Mesenchymal stem cell (in vitro differentiated cells and primary cell): ENCODE results near the gene PDCD11.
"Not testable (repeated sequence)": the region's sequence is repeated elsewhere in the genome, so short reads cannot be mapped to it uniquely, and the experiment has no call there.

Experiments used
- DNase-seq: peaks from one replicate; pipeline ENCODE4 v3.0.0-alpha.2; 2013
- H2AFZ ChIP-seq: one replicate; pipeline ENCODE4 v1.6.1; 2013; ENCODE audit warnings: low read depth, mild to moderate bottlenecking, control low read depth, inconsistent platforms, low read length, moderate library complexity
- H2AK5ac ChIP-seq: 2 replicates; pipeline ENCODE4 v1.6.1; 2013; ENCODE audit warnings: low read length, moderate library complexity, mild to moderate bottlenecking, inconsistent platforms; ENCODE audit not compliant: severe bottlenecking
- H2BK120ac ChIP-seq: one replicate; pipeline ENCODE4 v1.6.1; 2013; ENCODE audit warnings: low read depth, mild to moderate bottlenecking, inconsistent platforms, low read length, moderate library complexity
- H2BK12ac ChIP-seq, 2 experiments: one replicate each; pipeline ENCODE4 v1.6.1; 2013; ENCODE audit warnings: inconsistent platforms in 2 of 2, low read length in 2 of 2, mild to moderate bottlenecking in 2 of 2, moderate library complexity in 2 of 2, control low read depth in 1 of 2
- H2BK15ac ChIP-seq: one replicate; pipeline ENCODE4 v1.6.1; 2013; ENCODE audit warnings: mild to moderate bottlenecking, low read depth, inconsistent platforms; ENCODE audit not compliant: poor library complexity, severe bottlenecking
- H2BK5ac ChIP-seq: 2 replicates; pipeline ENCODE4 v1.6.1; 2013; ENCODE audit warnings: low read depth, mild to moderate bottlenecking, low read length, control low read depth, inconsistent platforms; ENCODE audit not compliant: poor library complexity, severe bottlenecking
- H3K14ac ChIP-seq, 2 experiments: one replicate each; pipeline ENCODE4 v1.6.1; 2013; ENCODE audit warnings: inconsistent platforms in 2 of 2, low read length in 2 of 2, control low read depth in 1 of 2, mild to moderate bottlenecking in 1 of 2, moderate library complexity in 1 of 2
- H3K18ac ChIP-seq, 2 experiments: one replicate each; pipeline ENCODE4 v1.6.1; 2013; ENCODE audit warnings: inconsistent platforms in 2 of 2, low read length in 2 of 2, control low read depth in 1 of 2, low read depth in 1 of 2, mild to moderate bottlenecking in 1 of 2
- H3K23ac ChIP-seq, 2 experiments: one replicate each; pipeline ENCODE4 v1.6.1; 2013; ENCODE audit warnings: inconsistent platforms in 2 of 2, low read length in 2 of 2, mild to moderate bottlenecking in 2 of 2, moderate library complexity in 2 of 2, control low read depth in 1 of 2
- H3K27ac ChIP-seq: 2 replicates; pipeline ENCODE4 v1.5.1; 2013; ENCODE audit warnings: mild to moderate bottlenecking, moderate library complexity, low read length, control low read depth, inconsistent platforms; ENCODE audit not compliant: poor library complexity, severe bottlenecking
- H3K27me3 ChIP-seq, 2 experiments: 2 replicates each; pipeline versions ENCODE4 v1.6.1 to v1.7.0; 2013; ENCODE audit warnings: low read length in 2 of 2, mild to moderate bottlenecking in 2 of 2, moderate library complexity in 2 of 2, control low read depth in 1 of 2, inconsistent platforms in 1 of 2; ENCODE audit not compliant: control insufficient read depth in 1 of 2, insufficient read depth in 1 of 2
- H3K36me3 ChIP-seq, 2 experiments: 2 replicates each; pipeline versions ENCODE4 v1.6.1 to v1.7.0; 2013; ENCODE audit warnings: low read length in 2 of 2, control low read depth in 1 of 2, inconsistent platforms in 1 of 2, low read depth in 1 of 2, mild to moderate bottlenecking in 1 of 2; ENCODE audit not compliant: insufficient read depth in 2 of 2, control insufficient read depth in 1 of 2
- H3K4ac ChIP-seq, 2 experiments: one replicate each; pipeline ENCODE4 v1.6.1; 2013; ENCODE audit warnings: inconsistent platforms in 2 of 2, low read length in 2 of 2, mild to moderate bottlenecking in 2 of 2, moderate library complexity in 2 of 2, control low read depth in 1 of 2, low read depth in 1 of 2
- H3K4me1 ChIP-seq: 2 replicates; pipeline ENCODE4 v1.6.1; 2013; ENCODE audit warnings: low read depth, low read length, control low read depth; ENCODE audit not compliant: control insufficient read depth, insufficient read depth
- H3K4me2 ChIP-seq: 2 replicates; pipeline ENCODE4 v1.6.1; 2013; ENCODE audit warnings: low read length, mild to moderate bottlenecking, inconsistent platforms; ENCODE audit not compliant: poor library complexity, severe bottlenecking
- H3K4me3 ChIP-seq, 2 experiments: 2 replicates each; pipeline versions ENCODE4 v1.5.1 to v1.7.0; 2013; ENCODE audit warnings: low read length in 2 of 2, mild to moderate bottlenecking in 2 of 2, control low read depth in 1 of 2, low read depth in 1 of 2; ENCODE audit not compliant: insufficient read depth in 1 of 2
- H3K79me1 ChIP-seq: replicated peaks from 2 replicates; pipeline ENCODE4 v1.6.1; 2013; ENCODE audit warnings: mild to moderate bottlenecking, control low read depth, low read length, inconsistent platforms; ENCODE audit not compliant: poor library complexity, severe bottlenecking
- H3K9ac ChIP-seq: 2 replicates; pipeline ENCODE4 v1.7.0; 2013; ENCODE audit warnings: mild to moderate bottlenecking, low read length, moderate library complexity
- H3K9me3 ChIP-seq: 2 replicates; pipeline ENCODE4 v1.7.0; 2013; ENCODE audit warnings: mild to moderate bottlenecking, low read length; ENCODE audit not compliant: control insufficient read depth
- H4K8ac ChIP-seq: one replicate; pipeline ENCODE4 v1.6.1; 2013; ENCODE audit warnings: inconsistent platforms, mild to moderate bottlenecking, low read length, moderate library complexity
- H4K91ac ChIP-seq: one replicate; pipeline ENCODE4 v1.6.1; 2013; ENCODE audit warnings: mild to moderate bottlenecking, low read length, inconsistent platforms
- WGBS: methylation state at CpG from one replicate; pipeline ENCODE4 v1.1.7; 2013; ENCODE audit warnings: mixed read lengths; 5-methylcytosine and 5-hydroxymethylcytosine counted together

Gene PDCD11

DNA sequence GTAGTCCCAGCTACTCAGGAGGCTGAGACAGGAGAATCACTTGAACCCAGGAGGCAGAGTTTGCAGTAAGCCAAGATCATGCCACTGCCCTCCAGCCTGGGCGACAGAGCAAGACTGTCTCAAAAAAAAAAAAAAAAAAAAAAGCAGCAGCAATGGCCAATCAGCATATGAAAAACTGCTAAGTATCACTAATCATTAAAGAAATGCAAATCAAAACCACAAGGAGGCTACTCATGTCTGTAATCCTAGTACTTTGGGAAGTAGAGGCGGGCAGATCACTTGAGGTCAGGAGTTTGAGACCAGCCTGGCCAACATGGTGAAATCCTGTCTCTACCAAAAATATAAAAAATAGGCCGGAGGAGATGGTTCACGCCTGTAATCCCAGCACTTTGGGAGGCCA is 41.9 kb upstream of the PDCD11 start:
- not testable (repeated sequence) for H3K79me1 ChIP-seq, H3K4me1 ChIP-seq, H2BK120ac ChIP-seq, H2BK5ac ChIP-seq, H3K4ac ChIP-seq, H3K4me3 ChIP-seq, H3K9me3 ChIP-seq, DNase-seq, H3K36me3 ChIP-seq, H3K4me2 ChIP-seq, H3K23ac ChIP-seq, H3K27ac ChIP-seq, H2AK5ac ChIP-seq, H3K14ac ChIP-seq, H4K8ac ChIP-seq, H2BK12ac ChIP-seq, H2AFZ ChIP-seq, H2BK15ac ChIP-seq, H4K91ac ChIP-seq, H3K18ac ChIP-seq, H3K9ac ChIP-seq, H3K27me3 ChIP-seq
- whole genome bisulfite sequencing: 83% methylated on average over 4 of the region's 4 CpGs

DNA sequence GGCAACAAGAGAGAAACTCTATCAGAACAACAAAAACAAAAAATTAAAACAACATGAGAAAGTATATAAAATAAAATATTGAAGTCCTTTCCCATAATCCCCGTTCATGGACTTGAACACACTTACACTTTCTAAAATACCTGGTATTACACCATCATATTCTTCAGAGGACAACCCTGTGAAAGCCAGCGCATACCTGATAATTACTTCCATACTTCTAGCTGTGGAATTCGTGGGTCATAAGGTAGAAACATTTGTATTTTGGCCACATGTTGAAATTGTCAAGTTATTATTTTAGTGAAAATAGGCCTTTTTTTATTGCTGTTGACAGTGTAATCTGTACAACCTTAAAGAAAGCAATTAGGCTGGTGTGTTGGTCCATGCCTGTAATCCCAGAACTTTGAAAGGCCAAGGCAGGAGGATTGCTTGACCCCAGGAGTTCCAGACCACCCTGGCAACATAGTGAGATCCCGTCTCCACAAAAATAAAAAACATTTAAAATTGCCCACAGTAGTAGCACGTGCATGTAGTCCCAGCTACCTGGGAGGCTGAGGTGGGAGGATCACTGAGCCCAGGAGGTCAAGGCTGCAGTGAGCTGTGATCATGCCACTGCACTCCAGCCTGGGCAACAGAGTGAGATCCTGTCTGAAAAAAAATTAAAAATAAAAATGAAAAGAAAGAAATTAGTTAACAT is 40.4 kb upstream of the PDCD11 start:
- Histone ChIP-seq H2BK120ac (no peak overlapping the region), H2BK5ac (no peak overlapping the region), H3K9me3 (no peaks in the 10 kb centered on the region), H4K91ac (no peak overlapping the region), H3K27me3 (no peaks in the 10 kb centered on the region), H3K4ac (no peak overlapping the region), H3K79me1 (no peaks in the 10 kb centered on the region), H3K23ac (no peak overlapping the region), H4K8ac (no peak overlapping the region), H2AFZ (no peak overlapping the region), H3K36me3 (no peaks in the 10 kb centered on the region), H2BK15ac (no peak overlapping the region), H3K14ac (no peak overlapping the region), H3K18ac (no peak overlapping the region), H3K27ac (no peak overlapping the region), H3K4me1 (peaks cover 1% of the 10 kb centered on the region), H3K9ac (no peak overlapping the region), H3K4me2 (no peak overlapping the region), H3K4me3 (no peak overlapping the region), H2BK12ac (no peak overlapping the region), H2AK5ac (no peak overlapping the region)
- DNase-seq: no peak
- 76% methylated on average over 4 of the region's 5 CpGs for WGBS

DNA sequence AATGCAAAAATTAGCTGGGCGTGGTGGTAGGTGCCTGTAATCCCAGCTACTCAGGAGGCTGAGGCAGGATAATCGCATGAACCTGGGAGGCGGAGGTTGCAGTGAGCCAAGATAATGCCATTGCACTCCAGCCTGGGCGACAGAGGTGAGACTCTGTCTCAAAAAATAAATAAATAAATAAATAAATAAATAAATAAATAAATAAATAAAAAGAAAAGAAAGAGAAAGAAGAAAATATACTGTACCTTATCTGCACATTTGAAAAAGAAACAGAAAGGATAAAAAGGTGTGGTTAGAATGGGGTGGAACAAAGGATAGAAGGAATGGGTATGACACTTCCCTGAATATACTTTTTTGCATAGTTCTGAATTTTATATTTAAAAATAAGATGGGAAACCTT is 36.9 kb upstream of the PDCD11 start:
- H2BK15ac ChIP-seq, H2BK120ac ChIP-seq, H3K4me3 ChIP-seq, H3K79me1 ChIP-seq, H2BK5ac ChIP-seq, H2AK5ac ChIP-seq, H2BK12ac ChIP-seq, H4K91ac ChIP-seq, H3K27ac ChIP-seq, H3K36me3 ChIP-seq, H3K9me3 ChIP-seq, H3K9ac ChIP-seq, H3K18ac ChIP-seq, H3K4me1 ChIP-seq, DNase-seq, H4K8ac ChIP-seq, H3K23ac ChIP-seq, H3K27me3 ChIP-seq, H2AFZ ChIP-seq, H3K14ac ChIP-seq, H3K4me2 ChIP-seq, H3K4ac ChIP-seq: not testable (repeated sequence)
- 94% methylated on average over 3 of the region's 4 CpGs for WGBS

DNA sequence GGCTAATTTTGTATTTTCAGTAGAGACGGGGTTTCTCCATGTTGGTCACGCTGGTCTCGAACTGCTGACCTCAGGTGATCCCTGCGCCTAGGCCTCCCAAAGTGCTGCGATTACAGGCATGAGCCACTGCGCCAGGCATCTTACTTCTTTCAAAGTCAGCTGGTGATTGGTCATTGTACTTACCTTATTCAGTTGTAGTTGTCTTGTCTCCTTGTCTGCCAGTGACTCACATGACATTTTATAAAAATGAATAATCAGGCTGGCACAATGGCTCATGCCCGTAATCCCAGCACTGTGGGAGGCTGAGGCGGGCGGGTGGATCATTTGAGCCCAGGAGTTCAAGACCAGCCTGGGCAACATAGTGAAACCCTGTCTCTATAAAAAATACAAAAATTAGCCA is 35.6 kb upstream of the PDCD11 start:
- not testable (repeated sequence) for H3K9me3 ChIP-seq, H4K8ac ChIP-seq, H3K4me1 ChIP-seq, H3K36me3 ChIP-seq, H3K4me2 ChIP-seq, H3K9ac ChIP-seq, H2BK15ac ChIP-seq, H3K18ac ChIP-seq, H2BK5ac ChIP-seq, H3K79me1 ChIP-seq, H3K27ac ChIP-seq, H3K4me3 ChIP-seq, H2BK120ac ChIP-seq, H2AFZ ChIP-seq, H3K27me3 ChIP-seq, H3K23ac ChIP-seq, H2AK5ac ChIP-seq, H4K91ac ChIP-seq, H3K14ac ChIP-seq, DNase-seq, H3K4ac ChIP-seq, H2BK12ac ChIP-seq
- WGBS: 92% methylated on average over 8 of the region's 9 CpGs
